Lower leg skin (tissue), 3 donors: Measurements from ENCODE around the gene YPEL4.

Experiments
- CTCF ChIP-seq, 3 donors: fragments of 450-650 bp; IDR thresholded peaks; one replicate each; pipeline ENCODE4 v1.5.1; 2016; ENCODE audit warnings: antibody characterized with exemption in 3 of 3, mild to moderate bottlenecking in 3 of 3, moderate library complexity in 2 of 3
- POLR2A ChIP-seq, 2 donors: fragments of 450-650 bp; IDR thresholded peaks; one replicate each; pipeline ENCODE4 v1.6.1; 2016 to 2017; ENCODE audit warnings: antibody characterized with exemption in 2 of 2, mild to moderate bottlenecking in 1 of 2, moderate library complexity in 1 of 2

DNA sequence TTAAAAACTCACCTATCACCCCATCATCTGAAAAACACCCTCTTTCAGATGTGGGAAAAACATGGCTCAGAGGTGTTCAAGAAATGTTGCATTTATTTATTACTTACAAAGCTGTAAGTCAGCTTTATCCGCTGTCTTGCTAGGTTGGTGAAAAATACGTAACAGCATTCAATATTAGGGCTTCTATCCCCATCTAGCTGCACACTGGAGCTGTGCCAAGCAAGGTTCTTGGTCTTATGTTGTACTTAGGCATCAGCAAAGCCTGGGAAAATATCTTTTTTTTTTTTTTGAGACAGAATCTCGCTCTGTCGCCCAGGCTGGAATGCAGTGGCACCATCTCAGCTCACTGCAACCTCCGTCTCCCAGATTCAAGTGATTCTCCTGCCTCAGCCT lies 44.7 kb downstream of the YPEL4 start:
- TF ChIP-seq CTCF (IDR thresholded peaks at IDR 0.05) = no peak
- TF ChIP-seq POLR2A (IDR thresholded peaks at IDR 0.05) = no peak
